Gastroesophageal sphincter (tissue), 4 donors: Measurements from ENCODE around the gene NAGS. TPM values are rescaled to one million over a fixed set of nuclear protein-coding genes. Genes with fewer than 3 reads are reported as not detected.

Experiments
- ATAC-seq: fragments of 150-250 bp; one replicate; pipeline ENCODE4 v1.9.1; 2016; ENCODE audit warnings: mild to moderate bottlenecking, moderate library complexity
- H3K27ac ChIP-seq, 4 donors: fragments of 200-600 bp; sonication (generic) in 3 of 4; 1 replicate in 3 of 4; 2 replicates in 1 of 4; pipeline ENCODE4 v1.5.1; 2016 to 2019
- H3K27me3 ChIP-seq: fragments of 200-600 bp; sonication (generic); one replicate; pipeline ENCODE4 v1.5.1; 2019
- H3K36me3 ChIP-seq, 2 donors: fragments of 200-600 bp; sonication (generic); one replicate each; pipeline ENCODE4 v1.5.1; 2019; ENCODE audit warnings: control low read depth in 1 of 2
- H3K4me1 ChIP-seq, 3 donors: fragments of 200-600 bp; sonication (generic); 1 replicate in 2 of 3; 2 replicates in 1 of 3; pipeline ENCODE4 v1.5.1; 2016 to 2019; ENCODE audit warnings: control low read depth in 2 of 3
- H3K4me3 ChIP-seq, 2 donors: fragments of 200-600 bp; sonication (generic); one replicate each; pipeline ENCODE4 v1.5.1; 2019; ENCODE audit warnings: mild to moderate bottlenecking in 1 of 2, moderate library complexity in 1 of 2
- H3K9me3 ChIP-seq, 3 donors: fragments of 200-600 bp; sonication (generic); one replicate each; pipeline ENCODE4 v1.5.1; 2017 to 2019; ENCODE audit warnings: control low read depth in 2 of 3
- CTCF ChIP-seq, 4 experiments: fragments of 200-600 bp in 2 of 4; fragments of 450-650 bp in 2 of 4; sonication (generic) in 1 of 4; IDR thresholded peaks; one replicate each; pipeline ENCODE4 v1.5.1; 2017 to 2019; ENCODE audit warnings: antibody characterized with exemption in 4 of 4, mild to moderate bottlenecking in 2 of 4, moderate library complexity in 2 of 4
- EP300 ChIP-seq: sonication (generic); formaldehyde crosslinking; IDR thresholded peaks from one replicate; pipeline ENCODE4 v1.6.1; 2017; ENCODE audit warnings: antibody characterized with exemption, mild to moderate bottlenecking
- POLR2A ChIP-seq, 2 donors: fragments of 450-650 bp; IDR thresholded peaks; one replicate each; pipeline ENCODE4 v1.6.1; 2017; ENCODE audit warnings: antibody characterized with exemption in 2 of 2, mild to moderate bottlenecking in 2 of 2, moderate library complexity in 1 of 2
- POLR2AphosphoS5 ChIP-seq: sonication (generic); formaldehyde crosslinking; IDR thresholded peaks from one replicate; pipeline ENCODE4 v1.6.1; 2017; ENCODE audit warnings: antibody characterized with exemption
- WGBS, 2 donors: methylation state at CpG; one replicate each; pipeline ENCODE4 v1.1.5; 2018; ENCODE audit warnings: low coverage in 1 of 2; 5-methylcytosine and 5-hydroxymethylcytosine counted together
- total RNA-seq, 4 donors: library from RNA; depleted of rRNA; stranded (reverse); fragments of >200 nt; gene quantifications; one replicate each; pipeline ENCODE4 v1.1.0, GENCODE V29; 2016

The NAGS gene
- total RNA-seq, 4 donors from 2014 or later: 0.62 to 3.0 (median 1.0) TPM

GRCh38 chr17:44037471-44037870, 33.0 kb downstream of the NAGS start:
- H3K36me3 ChIP-seq: peaks cover 4 to 58% of the 10 kb centered on the region in 2 donors
- no peak overlapping the region for H3K4me3 ChIP-seq
- no peaks in the 10 kb centered on the region for H3K9me3 ChIP-seq
- H3K27me3 ChIP-seq: no peaks in the 10 kb centered on the region
- TF ChIP-seq POLR2AphosphoS5 (no peak), EP300 (no peak), POLR2A (IDR thresholded peaks at IDR 0.05) (no peak), CTCF (IDR thresholded peaks at IDR 0.05) (no peak)
- ATAC-seq: no peak
- 50 to 70% methylated on average over 1 to 2 of the region's 2 CpGs for WGBS, 2 donors
- no peak overlapping the region for H3K27ac ChIP-seq
- peaks cover 10 to 35% (median 16%) of the 10 kb centered on the region in 3 donors for H3K4me1 ChIP-seq

DNA sequence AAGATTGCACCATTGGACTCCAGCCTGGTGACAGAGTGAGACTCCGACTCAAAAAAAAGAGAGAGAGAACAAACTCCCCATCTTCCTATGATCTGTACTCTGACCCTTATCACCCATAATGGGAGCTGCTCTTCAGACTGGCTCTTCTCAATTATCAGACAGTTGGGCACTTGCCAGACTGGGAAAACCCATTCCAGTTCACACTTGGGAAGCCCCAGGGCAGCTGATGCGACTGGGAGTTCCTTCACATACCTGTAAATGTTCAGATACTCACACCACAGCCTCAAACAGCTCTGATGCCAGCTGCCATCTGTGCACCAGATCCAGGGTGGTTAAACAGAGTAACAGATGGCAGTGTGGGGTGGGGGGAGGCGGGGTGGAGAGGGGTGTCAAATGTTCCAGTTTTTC, 34.2 kb downstream of the NAGS start:
- no peak for ATAC-seq
- Histone ChIP-seq H3K36me3 (peaks cover 4 to 47% of the 10 kb centered on the region in 2 donors), H3K27ac (no peak overlapping the region), H3K27me3 (no peaks in the 10 kb centered on the region), H3K4me3 (no peak overlapping the region), H3K9me3 (no peaks in the 10 kb centered on the region), H3K4me1 (peaks cover 10 to 46% (median 23%) of the 10 kb centered on the region in 3 donors)
- 90% methylated on average over 1 to 2 of the region's 3 CpGs for WGBS, 2 donors
- no peak for TF ChIP-seq POLR2A (IDR thresholded peaks at IDR 0.05)
- TF ChIP-seq POLR2AphosphoS5: no peak
- TF ChIP-seq CTCF (IDR thresholded peaks at IDR 0.05): no peak
- no peak for TF ChIP-seq EP300

GRCh38 chr17:44039829-44040635, 35.6 kb downstream of the NAGS start:
- peak; percentile 56 for ATAC-seq
- peaks cover 4 to 38% of the 10 kb centered on the region in 2 donors for H3K36me3 ChIP-seq
- no peaks in the 10 kb centered on the region for H3K9me3 ChIP-seq
- peak; percentile 72 for TF ChIP-seq POLR2AphosphoS5
- no peak for TF ChIP-seq POLR2A (IDR thresholded peaks at IDR 0.05)
- TF ChIP-seq CTCF (IDR thresholded peaks at IDR 0.05): no peak
- H3K27ac ChIP-seq: peak overlapping the region; percentile 48 to 84 (median 69)
- no peaks in the 10 kb centered on the region for H3K27me3 ChIP-seq
- 32 to 39% methylated on average over 4 to 6 of the region's 6 CpGs for WGBS, 2 donors
- H3K4me1 ChIP-seq: peaks cover 14 to 61% (median 30%) of the 10 kb centered on the region in 3 donors
- no peak overlapping the region for H3K4me3 ChIP-seq

GRCh38 chr17:44043272-44043696, 38.9 kb downstream of the NAGS start:
- no peaks in the 10 kb centered on the region for H3K27me3 ChIP-seq
- H3K27ac ChIP-seq: peak overlapping the region; percentile 14 to 79 (median 68)
- H3K4me3 ChIP-seq: no peak overlapping the region
- TF ChIP-seq POLR2AphosphoS5: no peak
- no peak for TF ChIP-seq POLR2A (IDR thresholded peaks at IDR 0.05)
- TF ChIP-seq CTCF (IDR thresholded peaks at IDR 0.05): no peak
- no peak for TF ChIP-seq EP300
- no peaks in the 10 kb centered on the region for H3K9me3 ChIP-seq
- H3K36me3 ChIP-seq: peaks cover 0 to 29% of the 10 kb centered on the region in 2 donors
- ATAC-seq: peak; percentile 59
- 0 to 24% methylated on average over 2 to 4 of the region's 4 CpGs for WGBS, 2 donors
- peaks cover 14 to 67% (median 30%) of the 10 kb centered on the region in 3 donors for H3K4me1 ChIP-seq

DNA sequence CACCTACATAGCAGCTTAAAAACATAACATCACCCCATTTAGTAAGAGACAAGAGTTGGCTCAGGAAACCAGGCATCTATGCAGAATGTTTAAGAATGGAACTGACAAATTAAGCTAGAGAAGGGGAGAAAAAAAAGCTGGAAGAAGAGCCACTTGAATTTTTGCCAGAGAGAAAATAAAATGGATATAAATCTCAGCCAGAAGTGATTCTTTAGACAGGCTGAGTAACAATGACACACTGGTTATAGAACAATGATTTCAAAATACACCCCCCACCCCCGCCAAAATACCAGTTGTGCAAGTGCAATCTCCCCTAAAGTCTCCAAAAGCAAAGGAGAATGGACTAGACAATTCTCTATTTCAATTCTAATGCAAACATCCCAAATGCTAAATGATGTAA, 39.6 kb downstream of the NAGS start:
- Histone ChIP-seq H3K4me3 (no peak overlapping the region), H3K27ac (peak overlapping the region in 3 of 4 donors; percentile 46 to 79 (median 58)), H3K27me3 (no peaks in the 10 kb centered on the region), H3K36me3 (peaks cover 0 to 29% of the 10 kb centered on the region in 2 donors), H3K4me1 (peaks cover 14 to 62% (median 30%) of the 10 kb centered on the region in 3 donors), H3K9me3 (no peaks in the 10 kb centered on the region)
- TF ChIP-seq POLR2A (IDR thresholded peaks at IDR 0.05): no peak
- no peak for TF ChIP-seq EP300
- TF ChIP-seq CTCF (IDR thresholded peaks at IDR 0.05): no peak
- TF ChIP-seq POLR2AphosphoS5: no peak
- WGBS, 2 donors: 0 to 15% methylated on average over 1 of the region's 1 CpG
- ATAC-seq: peak; percentile 52
